Upper lobe of left lung (tissue), 6 donors: ENCODE data around the gene LGR5. TPM values are rescaled to one million over a fixed set of nuclear protein-coding genes. Genes with fewer than 3 reads are reported as not detected.

Experiments
- ATAC-seq, 2 donors: fragments of 200-7000 bp; cut with Tn5 transposase; one replicate each; pipeline ENCODE4 v1.9.1; 2022; ENCODE audit warnings: mild to moderate bottlenecking in 2 of 2, moderate library complexity in 2 of 2; ENCODE audit not compliant: low FRiP score in 2 of 2
- DNase-seq, 2 donors: peaks; one replicate each; pipeline ENCODE4 v3.0.0-alpha.2; 2019 to 2020
- H3K27ac ChIP-seq, 4 donors: fragments of 200-600 bp; sonication (generic); one replicate each; pipeline ENCODE4 v1.5.1; 2016 to 2019
- H3K27me3 ChIP-seq, 4 donors: fragments of 200-600 bp; sonication (generic); one replicate each; pipeline ENCODE4 v1.5.1; 2017 to 2019
- H3K36me3 ChIP-seq, 4 donors: fragments of 200-600 bp; sonication (generic); one replicate each; pipeline ENCODE4 v1.5.1; 2016 to 2019
- H3K4me1 ChIP-seq, 4 donors: fragments of 200-600 bp; sonication (generic); one replicate each; pipeline ENCODE4 v1.5.1; 2018 to 2019
- H3K4me3 ChIP-seq, 4 donors: fragments of 200-600 bp; sonication (generic); one replicate each; pipeline ENCODE4 v1.5.1; 2017 to 2019; ENCODE audit warnings: mild to moderate bottlenecking in 2 of 4, moderate library complexity in 1 of 4
- H3K9me3 ChIP-seq, 4 donors: fragments of 200-600 bp; sonication (generic); one replicate each; pipeline ENCODE4 v1.5.1; 2018 to 2019
- EP300 ChIP-seq, 4 donors: sonication (generic); formaldehyde crosslinking; IDR thresholded peaks; one replicate each; pipeline ENCODE4 v1.5.1; 2017; ENCODE audit warnings: antibody characterized with exemption in 4 of 4, control low read depth in 2 of 4
- POLR2A ChIP-seq, 4 donors: fragments of 450-650 bp; IDR thresholded peaks; one replicate each; pipeline ENCODE4 v1.5.1; 2016 to 2017; ENCODE audit warnings: antibody characterized with exemption in 4 of 4, mild to moderate bottlenecking in 2 of 4
- POLR2AphosphoS5 ChIP-seq, 2 donors: sonication (generic); formaldehyde crosslinking; IDR thresholded peaks; one replicate each; pipeline ENCODE4 v1.5.1; 2017; ENCODE audit warnings: antibody characterized with exemption in 2 of 2
- WGBS, 2 donors: methylation state at CpG; one replicate each; pipeline ENCODE4 v1.1.5; 2017 to 2018; 5-methylcytosine and 5-hydroxymethylcytosine counted together
- total RNA-seq, 6 donors: library from RNA; depleted of rRNA in 4 of 6; stranded (reverse); fragments of >200 nt in 4 of 6; gene quantifications; one replicate each; pipeline versions ENCODE4 v1.1.0 to v1.2.1, GENCODE V29; 2016 to 2021
- TF ChIP-seq, protein P1 (sequence below), 6 experiments: fragments of 450-650 bp in 4 of 6; fragments of 200-600 bp in 2 of 6; sonication (generic) in 2 of 6; IDR thresholded peaks; one replicate each; pipeline ENCODE4 v1.5.1; 2016 to 2019; ENCODE audit warnings: antibody characterized with exemption in 6 of 6
- donor health status: DM: no; HTN: no; CAD: no; lungs with moderate emphysema.
- donor health status: DM: no; HTN: yes; CAD: no; lungs with severe emphysema.

The LGR5 gene
- total RNA-seq, 6 donors from 2014 or later: 0.27 to 1.2 (median 0.75) TPM; not detected in 2

DNA sequence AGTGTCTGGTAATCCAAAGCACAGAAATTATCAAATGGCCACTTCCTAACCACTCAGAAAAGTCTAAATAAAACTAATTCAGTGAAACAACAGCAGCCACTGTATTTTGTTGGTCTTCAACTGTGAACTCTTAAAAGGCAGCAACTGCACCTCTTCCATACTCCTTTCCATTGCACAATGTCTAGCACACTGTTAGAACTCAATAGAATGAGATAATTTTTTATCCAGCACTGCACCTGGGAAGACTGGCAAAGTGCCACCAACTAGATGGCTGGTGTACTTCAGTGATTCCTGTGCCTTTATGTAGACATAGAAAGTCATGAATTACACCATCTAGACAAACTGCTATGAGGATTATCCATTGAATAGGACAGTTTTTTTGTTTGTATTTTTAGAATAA lies 26.2 kb downstream of the LGR5 start:
- ATAC-seq (no peak), DNase-seq (no peak)
- H3K27ac ChIP-seq: no peak overlapping the region
- no peaks in the 10 kb centered on the region for H3K27me3 ChIP-seq
- no peaks in the 10 kb centered on the region for H3K36me3 ChIP-seq
- H3K4me3 ChIP-seq: no peak overlapping the region
- no peaks in the 10 kb centered on the region for H3K4me1 ChIP-seq
- no peaks in the 10 kb centered on the region for H3K9me3 ChIP-seq
- TF ChIP-seq POLR2A (IDR thresholded peaks at IDR 0.05) (no peak), EP300 (IDR thresholded peaks at IDR 0.05) (no peak)

DNA sequence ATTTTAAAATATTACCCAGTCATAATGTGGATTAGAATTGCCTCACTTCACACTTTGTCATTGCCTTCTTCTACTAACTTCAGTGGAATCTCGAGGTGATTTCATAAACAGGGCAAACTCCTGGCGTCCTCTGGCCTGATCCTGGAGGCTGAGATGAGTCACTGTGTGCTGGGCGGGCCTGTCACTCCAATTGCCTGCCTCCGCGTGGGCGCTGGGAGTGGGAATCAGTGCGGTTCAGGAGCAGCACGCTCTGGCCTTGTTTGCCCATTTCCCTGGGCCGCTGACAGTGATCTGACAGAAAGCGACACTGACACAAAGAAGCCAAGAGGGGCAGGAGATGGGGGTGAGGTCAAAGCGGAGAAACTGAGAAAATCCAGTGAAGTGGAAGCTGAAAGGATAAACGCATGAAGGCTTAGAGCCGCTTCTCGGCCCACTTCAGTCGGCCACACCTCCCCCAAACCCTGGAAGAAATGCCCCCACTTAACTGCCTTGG lies 29.7 kb downstream of the LGR5 start:
- H3K4me3 ChIP-seq: no peak overlapping the region
- H3K4me1 ChIP-seq: no peaks in the 10 kb centered on the region
- no peaks in the 10 kb centered on the region for H3K27me3 ChIP-seq
- no peak overlapping the region for H3K27ac ChIP-seq
- H3K36me3 ChIP-seq: no peaks in the 10 kb centered on the region
- peak in 1 of 2 donors; percentile 38 for DNase-seq
- ATAC-seq: peak in 1 of 2 donors; percentile 65
- no peak for TF ChIP-seq POLR2A (IDR thresholded peaks at IDR 0.05)
- TF ChIP-seq, protein P1, sequence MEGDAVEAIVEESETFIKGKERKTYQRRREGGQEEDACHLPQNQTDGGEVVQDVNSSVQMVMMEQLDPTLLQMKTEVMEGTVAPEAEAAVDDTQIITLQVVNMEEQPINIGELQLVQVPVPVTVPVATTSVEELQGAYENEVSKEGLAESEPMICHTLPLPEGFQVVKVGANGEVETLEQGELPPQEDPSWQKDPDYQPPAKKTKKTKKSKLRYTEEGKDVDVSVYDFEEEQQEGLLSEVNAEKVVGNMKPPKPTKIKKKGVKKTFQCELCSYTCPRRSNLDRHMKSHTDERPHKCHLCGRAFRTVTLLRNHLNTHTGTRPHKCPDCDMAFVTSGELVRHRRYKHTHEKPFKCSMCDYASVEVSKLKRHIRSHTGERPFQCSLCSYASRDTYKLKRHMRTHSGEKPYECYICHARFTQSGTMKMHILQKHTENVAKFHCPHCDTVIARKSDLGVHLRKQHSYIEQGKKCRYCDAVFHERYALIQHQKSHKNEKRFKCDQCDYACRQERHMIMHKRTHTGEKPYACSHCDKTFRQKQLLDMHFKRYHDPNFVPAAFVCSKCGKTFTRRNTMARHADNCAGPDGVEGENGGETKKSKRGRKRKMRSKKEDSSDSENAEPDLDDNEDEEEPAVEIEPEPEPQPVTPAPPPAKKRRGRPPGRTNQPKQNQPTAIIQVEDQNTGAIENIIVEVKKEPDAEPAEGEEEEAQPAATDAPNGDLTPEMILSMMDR (IDR thresholded peaks at IDR 0.05): no peak
- no peak for TF ChIP-seq POLR2AphosphoS5 (IDR thresholded peaks at IDR 0.05)
- TF ChIP-seq EP300 (IDR thresholded peaks at IDR 0.05): no peak
- 68 to 69% methylated on average over 15 of the region's 15 CpGs for WGBS, 2 donors
- H3K9me3 ChIP-seq: no peaks in the 10 kb centered on the region

DNA sequence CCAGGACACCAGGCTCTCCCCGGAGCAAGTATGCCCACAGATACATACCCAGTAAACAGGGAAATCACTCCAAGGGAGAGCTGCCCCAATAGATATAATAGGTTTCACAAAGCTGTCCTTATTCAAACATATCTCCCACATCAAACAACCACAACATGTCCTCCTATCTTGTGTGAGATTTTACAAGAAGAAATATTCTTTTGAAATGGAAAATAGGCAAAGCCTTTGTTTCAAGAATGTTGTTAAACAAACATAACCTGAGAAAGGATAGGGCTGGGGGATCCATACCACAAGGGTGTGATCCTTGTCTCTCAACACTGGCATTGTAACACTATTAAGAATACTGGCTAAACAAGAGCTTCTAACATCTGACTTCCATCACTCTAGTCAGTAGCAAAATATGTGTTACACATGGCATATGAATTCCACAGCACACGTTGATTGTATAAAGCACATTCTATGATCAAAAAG lies 32.9 kb downstream of the LGR5 start:
- Histone ChIP-seq H3K36me3 (no peaks in the 10 kb centered on the region), H3K27me3 (no peaks in the 10 kb centered on the region), H3K27ac (no peak overlapping the region), H3K9me3 (no peaks in the 10 kb centered on the region), H3K4me1 (no peaks in the 10 kb centered on the region), H3K4me3 (no peak overlapping the region)
- 42 to 57% methylated on average over 2 of the region's 2 CpGs for WGBS, 2 donors
- no peak for DNase-seq
- TF ChIP-seq POLR2AphosphoS5 (IDR thresholded peaks at IDR 0.05): no peak
- no peak for TF ChIP-seq EP300 (IDR thresholded peaks at IDR 0.05)
- ATAC-seq: no peak

DNA sequence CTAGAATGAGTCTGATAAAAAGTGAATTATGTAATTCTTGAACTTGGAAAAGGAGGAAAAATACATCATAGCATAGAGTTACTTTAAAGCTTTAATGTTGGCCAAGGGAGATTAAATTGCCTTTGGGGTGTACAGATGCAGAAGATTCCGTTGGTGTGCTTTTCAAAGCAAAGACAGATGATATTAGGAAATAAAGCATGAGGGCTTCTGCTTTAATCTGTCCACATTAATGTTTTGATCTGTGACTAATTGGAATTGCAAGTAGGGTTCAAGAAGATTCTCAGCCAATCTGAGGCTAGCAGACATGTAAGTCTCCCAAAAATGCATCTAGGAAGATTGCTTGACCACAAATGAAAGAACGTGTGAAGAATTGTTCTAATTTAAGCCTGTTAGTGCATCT lies 35.2 kb downstream of the LGR5 start:
- Histone ChIP-seq H3K4me3 (no peak overlapping the region), H3K27me3 (no peaks in the 10 kb centered on the region), H3K27ac (no peak overlapping the region), H3K9me3 (no peaks in the 10 kb centered on the region), H3K4me1 (no peaks in the 10 kb centered on the region), H3K36me3 (no peaks in the 10 kb centered on the region)
- DNase-seq (no peak), ATAC-seq (no peak)
- WGBS, 2 donors: 84 to 88% methylated on average over 2 of the region's 2 CpGs
- TF ChIP-seq EP300 (IDR thresholded peaks at IDR 0.05) (no peak), POLR2AphosphoS5 (IDR thresholded peaks at IDR 0.05) (no peak), POLR2A (IDR thresholded peaks at IDR 0.05) (no peak)
- TF ChIP-seq, protein P1 (IDR thresholded peaks at IDR 0.05): no peak

DNA sequence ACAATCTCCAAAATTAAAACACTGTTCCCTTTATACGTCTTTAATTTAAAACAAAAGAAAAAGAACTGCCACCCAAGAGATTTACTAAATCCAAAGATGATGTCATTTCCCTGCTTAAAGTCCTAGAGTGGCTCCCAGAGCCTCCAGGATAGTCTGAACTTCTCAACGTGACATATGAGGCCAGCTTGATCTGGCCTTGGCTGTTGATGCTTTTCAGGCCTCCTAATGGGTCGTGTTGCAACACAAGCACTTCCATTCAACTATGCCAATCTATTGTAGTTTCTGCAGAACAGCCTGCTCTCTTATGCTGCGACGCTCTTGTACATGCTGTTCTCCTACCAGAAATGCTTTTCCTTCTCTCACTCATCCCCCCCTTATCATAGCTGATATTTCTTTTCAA lies 35.7 kb downstream of the LGR5 start:
- no peak for TF ChIP-seq POLR2A (IDR thresholded peaks at IDR 0.05)
- TF ChIP-seq, protein P1 (IDR thresholded peaks at IDR 0.05): no peak
- no peak for TF ChIP-seq EP300 (IDR thresholded peaks at IDR 0.05)
- TF ChIP-seq POLR2AphosphoS5 (IDR thresholded peaks at IDR 0.05): no peak
- no peaks in the 10 kb centered on the region for H3K4me1 ChIP-seq
- H3K36me3 ChIP-seq: no peaks in the 10 kb centered on the region
- 58 to 68% methylated on average over 5 of the region's 5 CpGs for WGBS, 2 donors
- no peak overlapping the region for H3K27ac ChIP-seq
- no peak for DNase-seq
- H3K9me3 ChIP-seq: no peaks in the 10 kb centered on the region
- ATAC-seq: peak in 1 of 2 donors; percentile 72
- no peak overlapping the region for H3K4me3 ChIP-seq
- no peaks in the 10 kb centered on the region for H3K27me3 ChIP-seq

DNA sequence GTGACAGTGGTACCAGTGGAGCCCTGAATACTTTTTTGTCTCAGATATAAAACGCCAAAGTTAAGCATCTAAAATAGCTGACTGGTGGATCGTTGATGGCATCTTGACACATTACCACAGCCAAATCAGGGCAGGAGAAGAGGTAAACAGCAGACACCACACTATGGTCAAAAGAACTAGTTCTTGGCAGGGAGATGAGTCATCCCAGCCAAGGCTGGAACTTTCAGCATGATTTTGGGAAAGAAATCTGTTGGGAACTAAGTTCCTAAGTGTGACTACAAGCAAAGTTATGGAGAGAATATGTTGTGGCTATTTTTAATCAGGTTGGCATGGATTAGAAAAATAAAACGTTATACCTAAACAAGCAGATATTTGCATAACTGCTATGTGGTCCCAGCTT lies 36.9 kb downstream of the LGR5 start:
- DNase-seq (no peak), ATAC-seq (no peak)
- Histone ChIP-seq H3K36me3 (no peaks in the 10 kb centered on the region), H3K9me3 (no peaks in the 10 kb centered on the region), H3K27me3 (no peaks in the 10 kb centered on the region), H3K27ac (no peak overlapping the region), H3K4me1 (no peaks in the 10 kb centered on the region), H3K4me3 (no peak overlapping the region)
- 64 to 71% methylated on average over 3 of the region's 3 CpGs for WGBS, 2 donors
- TF ChIP-seq, protein P1 (IDR thresholded peaks at IDR 0.05): no peak
- TF ChIP-seq POLR2A (IDR thresholded peaks at IDR 0.05) (no peak), EP300 (IDR thresholded peaks at IDR 0.05) (no peak), POLR2AphosphoS5 (IDR thresholded peaks at IDR 0.05) (no peak)
